GM12878 (cell line): ENCODE measurements around the gene ERG. TPM values are rescaled to one million over a fixed set of nuclear protein-coding genes. Genes with fewer than 3 reads are reported as not detected.

Experiments
- ATAC-seq: fragments of 200-7000 bp; cut with Tn5 transposase; 3 replicates; pipeline ENCODE4 v1.9.1; 2020; ENCODE audit warnings: mild to moderate bottlenecking, moderate library complexity
- BruUV-seq: library from RNA; stranded (reverse); fragments of 400-500 nt; replicated peaks from 2 replicates; lab custom pipeline; 2021; lab: Mats Ljungman, UMichigan
- CTCF ChIA-PET: fragments of 300-600 bp; sonication (Branson Sonifier 250); formaldehyde crosslinking; extraction: SDS; loops from one replicate; lab custom pipeline; 2021; ENCODE audit warnings: inconsistent platforms; lab: Yijun Ruan, JAX
- POLR2A ChIA-PET: fragments of 350-600 bp; formaldehyde crosslinking; extraction: SDS; loops from one replicate; lab custom pipeline; 2021; ENCODE audit warnings: inconsistent platforms; lab: Charles Lee
- RAD21 ChIA-PET: fragments of 300-600 bp; sonication (Branson Sonifier 250); formaldehyde crosslinking; loops from one replicate; lab custom pipeline; 2023; ENCODE audit warnings: antibody characterized with exemption; ENCODE audit not compliant: unreplicated experiment; lab: Charles Lee
- SMC1A ChIA-PET: fragments of 300-600 bp; sonication (Branson Sonifier 250); formaldehyde crosslinking; loops from one replicate; lab custom pipeline; 2023; ENCODE audit not compliant: unreplicated experiment, uncharacterized antibody; lab: Charles Lee
- DNase-seq: peaks from one replicate; pipeline ENCODE4 v3.0.0-alpha.2; 2011; ENCODE audit warnings: low read depth, low spot score
- FAIRE-seq: peaks from 3 replicates; lab custom pipeline; 2011; peaks lifted over from hg19 to GRCh38; lab: Jason Lieb, UNC
- H2AFZ ChIP-seq: 2 replicates; pipeline ENCODE4 v1.6.0; 2011; ENCODE audit warnings: low read depth, low read length, control low read depth; ENCODE audit not compliant: control insufficient read depth
- H3K27ac ChIP-seq: 2 replicates; pipeline ENCODE4 v1.5.1; 2011; ENCODE audit warnings: control low read depth; ENCODE audit not compliant: control insufficient read depth, insufficient read depth
- H3K27me3 ChIP-seq, 2 experiments: replicated peaks in 1 of 2; 2 replicates each; pipeline versions ENCODE4 v1.6.0 to v1.6.1; 2011; ENCODE audit warnings: low read length in 1 of 2; ENCODE audit not compliant: control insufficient read depth in 2 of 2, insufficient read depth in 2 of 2
- H3K36me3 ChIP-seq, 2 experiments: 2 replicates each; pipeline ENCODE4 v1.5.1; 2011; ENCODE audit warnings: low read length in 1 of 2; ENCODE audit not compliant: control insufficient read depth in 2 of 2, insufficient read depth in 2 of 2
- H3K4me1 ChIP-seq: 2 replicates; pipeline ENCODE4 v1.6.1; 2011; ENCODE audit warnings: mild to moderate bottlenecking, low read length, moderate library complexity, mixed read lengths; ENCODE audit not compliant: control insufficient read depth, insufficient read depth
- H3K4me2 ChIP-seq: 2 replicates; pipeline ENCODE4 v1.6.0; 2011; ENCODE audit warnings: control low read depth; ENCODE audit not compliant: control insufficient read depth, insufficient read depth
- H3K4me3 ChIP-seq: fragments of 200-600 bp; sonication (generic); 2 replicates; pipeline ENCODE4 v1.5.1; 2016
- H3K79me2 ChIP-seq: 2 replicates; pipeline ENCODE4 v1.6.0; 2011; ENCODE audit warnings: low read length; ENCODE audit not compliant: control insufficient read depth, insufficient read depth
- H3K9ac ChIP-seq: 2 replicates; pipeline ENCODE4 v1.8.0; 2011; ENCODE audit warnings: low read length, control low read depth, mixed read lengths; ENCODE audit not compliant: control insufficient read depth, insufficient read depth
- H3K9me3 ChIP-seq: replicated peaks from 3 replicates; pipeline ENCODE4 v1.5.1; 2011; ENCODE audit warnings: mild to moderate bottlenecking, low read length; ENCODE audit not compliant: control insufficient read depth, insufficient read depth
- H4K20me1 ChIP-seq: 2 replicates; pipeline ENCODE4 v1.6.0; 2011; ENCODE audit not compliant: control insufficient read depth, insufficient read depth
- CEBPB ChIP-seq, 2 experiments: fragments of 150-350 bp in 1 of 2; IDR thresholded peaks; 2 replicates each; pipeline ENCODE4 v1.6.1; 2012 to 2014; ENCODE audit warnings: low read depth in 2 of 2, low read length in 2 of 2, borderline replicate concordance in 1 of 2, inconsistent platforms in 1 of 2
- E2F4 ChIP-seq: IDR thresholded peaks from 2 replicates; pipeline ENCODE4 v1.6.1; 2012; ENCODE audit warnings: low read depth, low read length, improper control_type of control experiment
- ESRRA ChIP-seq: IDR thresholded peaks from 2 replicates; pipeline ENCODE4 v1.6.1; 2012; ENCODE audit warnings: mild to moderate bottlenecking, low read length, improper control_type of control experiment
- IKZF2 ChIP-seq, 2 experiments: fragments of 450-650 bp; IDR thresholded peaks; 2 replicates each; pipeline ENCODE4 v1.6.1; 2017; ENCODE audit warnings: mild to moderate bottlenecking in 2 of 2, moderate library complexity in 2 of 2
- MAX ChIP-seq: IDR thresholded peaks from 2 replicates; pipeline ENCODE4 v1.6.1; 2012; ENCODE audit warnings: low read depth, low read length, improper control_type of control experiment
- NR2F1 ChIP-seq: fragments of 450-650 bp; conservative IDR thresholded peaks from 2 replicates; pipeline ENCODE4 v1.6.1; 2017; ENCODE audit warnings: mild to moderate bottlenecking
- RBBP5 ChIP-seq: fragments of 200-600 bp; sonication (generic); conservative IDR thresholded peaks from 2 replicates; pipeline ENCODE4 v1.6.1; 2016
- STAT3 ChIP-seq: IDR thresholded peaks from 2 replicates; pipeline ENCODE4 v1.6.1; 2011; ENCODE audit warnings: low read depth, low read length, improper control_type of control experiment
- TCF7 ChIP-seq: IDR thresholded peaks from 2 replicates; pipeline ENCODE4 v1.6.1; 2014; ENCODE audit warnings: antibody characterized with exemption, borderline replicate concordance
- YBX1 ChIP-seq: fragments of 450-650 bp; IDR thresholded peaks from 2 replicates; pipeline ENCODE4 v1.6.1; 2016; ENCODE audit warnings: antibody characterized with exemption
- ZBTB4 ChIP-seq: fragments of 450-650 bp; formaldehyde crosslinking; IDR thresholded peaks from 2 replicates; pipeline ENCODE4 v1.4.0; 2022; ENCODE audit warnings: mild to moderate bottlenecking, moderate library complexity
- ZSCAN29 ChIP-seq: fragments of 450-650 bp; IDR thresholded peaks from 2 replicates; pipeline ENCODE4 v1.6.1; 2017; ENCODE audit warnings: mild to moderate bottlenecking, moderate library complexity
- WGBS: methylation state at CpG from one replicate; pipeline ENCODE4 v1.1.6; 2016; ENCODE audit warnings: low lambda C conversion rate; ENCODE audit not compliant: insufficient replicate concordance, insufficient coverage; ENCODE audit errors: missing lambda C conversion rate; 5-methylcytosine and 5-hydroxymethylcytosine counted together
- in situ Hi-C: fragments of 300-500 bp; cut with MboI; formaldehyde crosslinking; loops from 9 replicates; pipeline ENCODE4 v1.14.3; 2018; ENCODE audit warnings: mixed read lengths
- intact Hi-C: fragments of 100-400 bp; cut with micrococcal nuclease; formaldehyde crosslinking; loops from one replicate; pipeline ENCODE4 v1.14.2; 2022; ENCODE audit not compliant: unreplicated experiment
- polyA plus RNA-seq, 11 experiments: library from polyadenylated mRNA; depleted of rRNA in 4 of 11; unstranded in 6 of 11; stranded (reverse) in 5 of 11; fragments of >200 nt; fragmentation: Nextera tagmentation in 4 of 11; fragmentation: Illumina TruSeq in 1 of 11; extraction: Ambion mirVana in 4 of 11; extraction: Trizol in 1 of 11; gene quantifications; 1 replicate in 1 of 11; 2 replicates in 10 of 11; pipeline versions ENCODE4 v1.2.1 to v1.2.3, GENCODE V29; 2011 to 2016; ENCODE audit warnings: inconsistent platforms in 2 of 11, missing spikeins in 2 of 11, low read depth in 1 of 11
- total RNA-seq, 4 experiments: library from RNA; depleted of rRNA in 3 of 4; stranded (reverse); fragments of >200 nt in 3 of 4; fragmentation: Illumina TruSeq in 1 of 4; extraction: Trizol in 1 of 4; gene quantifications; 2 replicates each; pipeline versions ENCODE4 v1.2.1 to v1.2.3, GENCODE V29; 2013 to 2021
- TF ChIP-seq, protein P1 (sequence below): fragments of 450-650 bp; conservative IDR thresholded peaks from 2 replicates; pipeline ENCODE4 v1.6.1; 2017; ENCODE audit warnings: mild to moderate bottlenecking, moderate library complexity
- TF ChIP-seq, protein P2 (sequence below): fragments of 450-650 bp; formaldehyde crosslinking; IDR thresholded peaks from 2 replicates; pipeline ENCODE4 v1.5.0; 2022; ENCODE audit warnings: mild to moderate bottlenecking, missing genetic modification characterization

Gene ERG
- total and polyA plus RNA-seq, 10 of the 15 experiments (the other 5 are each of a cell fraction or from before 2014, with no cell fraction given) = not detected

- DNase-seq = no peak
- Histone ChIP-seq H4K20me1 (no peaks in the 10 kb centered on the region), H3K36me3 (no peaks in the 10 kb centered on the region), H3K4me3 (no peak overlapping the region), H2AFZ (no peak overlapping the region), H3K79me2 (no peaks in the 10 kb centered on the region), H3K9ac (no peak overlapping the region), H3K4me2 (no peak overlapping the region), H3K4me1 (no peaks in the 10 kb centered on the region), H3K27ac (no peak overlapping the region), H3K9me3 (no peaks in the 10 kb centered on the region), H3K27me3 (peaks cover 0 to 7% of the 10 kb centered on the region in 2 experiments; a peak in 3 of 4 replicates)
- ChIA-PET RAD21 (no interaction called here), SMC1A (no interaction called here), CTCF (interaction anchor here (0.8 kb wide), 1 partner anchor 673 kb away, joined by 4 read pairs; no protein-coding TSS in a partner anchor), POLR2A (no interaction called here)
- no TSS peak for BruUV-seq
- in situ Hi-C loops (no loop called here), intact Hi-C loops (no loop called here)
- ATAC-seq = no peak
- FAIRE-seq = no peak
- WGBS = 5% methylated on average over 8 of the region's 8 CpGs
- TF ChIP-seq, protein P1, sequence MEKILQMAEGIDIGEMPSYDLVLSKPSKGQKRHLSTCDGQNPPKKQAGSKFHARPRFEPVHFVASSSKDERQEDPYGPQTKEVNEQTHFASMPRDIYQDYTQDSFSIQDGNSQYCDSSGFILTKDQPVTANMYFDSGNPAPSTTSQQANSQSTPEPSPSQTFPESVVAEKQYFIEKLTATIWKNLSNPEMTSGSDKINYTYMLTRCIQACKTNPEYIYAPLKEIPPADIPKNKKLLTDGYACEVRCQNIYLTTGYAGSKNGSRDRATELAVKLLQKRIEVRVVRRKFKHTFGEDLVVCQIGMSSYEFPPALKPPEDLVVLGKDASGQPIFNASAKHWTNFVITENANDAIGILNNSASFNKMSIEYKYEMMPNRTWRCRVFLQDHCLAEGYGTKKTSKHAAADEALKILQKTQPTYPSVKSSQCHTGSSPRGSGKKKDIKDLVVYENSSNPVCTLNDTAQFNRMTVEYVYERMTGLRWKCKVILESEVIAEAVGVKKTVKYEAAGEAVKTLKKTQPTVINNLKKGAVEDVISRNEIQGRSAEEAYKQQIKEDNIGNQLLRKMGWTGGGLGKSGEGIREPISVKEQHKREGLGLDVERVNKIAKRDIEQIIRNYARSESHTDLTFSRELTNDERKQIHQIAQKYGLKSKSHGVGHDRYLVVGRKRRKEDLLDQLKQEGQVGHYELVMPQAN = no peak
- TF ChIP-seq STAT3 = no peak
- no peak for TF ChIP-seq RBBP5
- TF ChIP-seq MAX = no peak
- TF ChIP-seq ESRRA = no peak
- TF ChIP-seq ZBTB4 (CRISPR knock-in tag) = no peak
- no peak for TF ChIP-seq ZSCAN29
- no peak for TF ChIP-seq TCF7
- TF ChIP-seq YBX1 = no peak
- TF ChIP-seq E2F4 = no peak
- TF ChIP-seq NR2F1 = no peak
- TF ChIP-seq IKZF2 (IDR thresholded peaks at IDR 0.05) = no peak
- TF ChIP-seq CEBPB (IDR thresholded peaks at IDR 0.05; ENCODE audit: borderline replicate concordance in 1 of 2, low read depth in 2 of 2, low read length in 2 of 2) = no peak
- TF ChIP-seq, protein P2, sequence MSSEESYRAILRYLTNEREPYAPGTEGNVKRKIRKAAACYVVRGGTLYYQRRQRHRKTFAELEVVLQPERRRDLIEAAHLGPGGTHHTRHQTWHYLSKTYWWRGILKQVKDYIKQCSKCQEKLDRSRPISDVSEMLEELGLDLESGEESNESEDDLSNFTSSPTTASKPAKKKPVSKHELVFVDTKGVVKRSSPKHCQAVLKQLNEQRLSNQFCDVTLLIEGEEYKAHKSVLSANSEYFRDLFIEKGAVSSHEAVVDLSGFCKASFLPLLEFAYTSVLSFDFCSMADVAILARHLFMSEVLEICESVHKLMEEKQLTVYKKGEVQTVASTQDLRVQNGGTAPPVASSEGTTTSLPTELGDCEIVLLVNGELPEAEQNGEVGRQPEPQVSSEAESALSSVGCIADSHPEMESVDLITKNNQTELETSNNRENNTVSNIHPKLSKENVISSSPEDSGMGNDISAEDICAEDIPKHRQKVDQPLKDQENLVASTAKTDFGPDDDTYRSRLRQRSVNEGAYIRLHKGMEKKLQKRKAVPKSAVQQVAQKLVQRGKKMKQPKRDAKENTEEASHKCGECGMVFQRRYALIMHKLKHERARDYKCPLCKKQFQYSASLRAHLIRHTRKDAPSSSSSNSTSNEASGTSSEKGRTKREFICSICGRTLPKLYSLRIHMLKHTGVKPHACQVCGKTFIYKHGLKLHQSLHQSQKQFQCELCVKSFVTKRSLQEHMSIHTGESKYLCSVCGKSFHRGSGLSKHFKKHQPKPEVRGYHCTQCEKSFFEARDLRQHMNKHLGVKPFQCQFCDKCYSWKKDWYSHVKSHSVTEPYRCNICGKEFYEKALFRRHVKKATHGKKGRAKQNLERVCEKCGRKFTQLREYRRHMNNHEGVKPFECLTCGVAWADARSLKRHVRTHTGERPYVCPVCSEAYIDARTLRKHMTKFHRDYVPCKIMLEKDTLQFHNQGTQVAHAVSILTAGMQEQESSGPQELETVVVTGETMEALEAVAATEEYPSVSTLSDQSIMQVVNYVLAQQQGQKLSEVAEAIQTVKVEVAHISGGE (CRISPR knock-in tag) = no peak
These were observed 113.4 kb downstream of the ERG start for GRCh38 chr21:38384675-38385426.
